Suppressor macrophage treated with lipopolysaccharide for 1 hour (primary cell): ENCODE measurements around the gene USP47.
A peak's percentile ranks its signal among the peaks of the same experiment; 100 is the strongest.

Experiments
- DNase-seq, 3 donors: peaks; one replicate each; pipeline ENCODE4 v3.0.0-alpha.2; 2020 to 2022

Gene USP47

GRCh38 chr11:11841723-11842420 lies at the start of gene USP47:
Gene USP47, plus strand, starts transcription at chr11:11841972. Its CDS starts 214 bp downstream, at chr11:11842186.
- peak; percentile 92 to 97 (median 96) for DNase-seq

GRCh38 chr11:11793073-11793472 lies 48.7 kb upstream of the USP47 start:
- no peak for DNase-seq

- peak; percentile 78 to 90 (median 86) for DNase-seq
Observed at GRCh38 chr11:11798586-11799438, 43.0 kb upstream of the USP47 start.

- DNase-seq = no peak
Observed at GRCh38 chr11:11805228-11805627, 36.5 kb upstream of the USP47 start.

- no peak for DNase-seq
Observed at GRCh38 chr11:11806074-11806473, 35.7 kb upstream of the USP47 start.

- DNase-seq = no peak
Observed at GRCh38 chr11:11806586-11806985, 35.2 kb upstream of the USP47 start.

GRCh38 chr11:11807811-11808782 lies 33.7 kb upstream of the USP47 start:
- no peak for DNase-seq

GRCh38 chr11:11808992-11809615 lies 32.7 kb upstream of the USP47 start:
- DNase-seq = no peak

GRCh38 chr11:11810764-11811726 lies 30.7 kb upstream of the USP47 start:
- DNase-seq = no peak

- peak in 1 of 3 donors; percentile 18 for DNase-seq
Observed at GRCh38 chr11:11813288-11813962, 28.3 kb upstream of the USP47 start.

GRCh38 chr11:11814614-11815452 lies 26.9 kb upstream of the USP47 start:
- no peak for DNase-seq

- DNase-seq = no peak
Observed at GRCh38 chr11:11816511-11817314, 25.1 kb upstream of the USP47 start.

GRCh38 chr11:11817957-11818356 lies 23.8 kb upstream of the USP47 start:
- no peak for DNase-seq

GRCh38 chr11:11818529-11819121 lies 23.1 kb upstream of the USP47 start:
- no peak for DNase-seq

GRCh38 chr11:11821899-11822298 lies 19.9 kb upstream of the USP47 start:
- DNase-seq = no peak

GRCh38 chr11:11822946-11823345 lies 18.8 kb upstream of the USP47 start:
- no peak for DNase-seq

- DNase-seq = no peak
Observed at GRCh38 chr11:11826260-11826659, 15.5 kb upstream of the USP47 start.

GRCh38 chr11:11827272-11827671 lies 14.5 kb upstream of the USP47 start:
- no peak for DNase-seq
